Cardiac fibroblast (primary cell): ENCODE results near the gene FLNA.

Source experiments
- DNase-seq, 2 donors: peaks; one replicate each; pipeline versions ENCODE4 v3.0.0 to v3.0.0-alpha.2; 2010; ENCODE audit warnings: low read depth in 2 of 2
- H3K4me3 ChIP-seq, 2 donors: replicated peaks in 1 of 2; 1 replicate in 1 of 2; 2 replicates in 1 of 2; pipeline ENCODE4 v1.5.1; 2011; ENCODE audit warnings: low read depth in 2 of 2, low read length in 2 of 2, mild to moderate bottlenecking in 2 of 2, moderate library complexity in 1 of 2
- CTCF ChIP-seq: IDR thresholded peaks from one replicate; pipeline ENCODE4 v1.5.1; 2011; ENCODE audit warnings: low read depth, mild to moderate bottlenecking, low read length, inconsistent platforms

Gene FLNA

GRCh38 chrX:154310616-154311536 lies 63.6 kb downstream of the FLNA start:
- H3K4me3 ChIP-seq, result no peak overlapping the region
- no peak for DNase-seq
- no peak for TF ChIP-seq CTCF

- no peak overlapping the region for H3K4me3 ChIP-seq
- TF ChIP-seq CTCF, result no peak
- no peak for DNase-seq
Measured at GRCh38 chrX:154309041-154309775, 65.2 kb downstream of the FLNA start.

GRCh38 chrX:154308108-154308946 lies 66.1 kb downstream of the FLNA start:
- H3K4me3 ChIP-seq, result no peak overlapping the region
- peak; percentile 53 to 58 for DNase-seq
- peak; percentile 72 for TF ChIP-seq CTCF

- DNase-seq, result no peak
- H3K4me3 ChIP-seq, result no peak overlapping the region
- TF ChIP-seq CTCF, result no peak
Measured at GRCh38 chrX:154307202-154307601, 67.2 kb downstream of the FLNA start.

GRCh38 chrX:154305541-154306205 lies 68.8 kb downstream of the FLNA start:
- DNase-seq, result no peak
- H3K4me3 ChIP-seq, result no peak overlapping the region
- no peak for TF ChIP-seq CTCF

- H3K4me3 ChIP-seq, result no peak overlapping the region
- TF ChIP-seq CTCF, result no peak
- no peak for DNase-seq
Measured at GRCh38 chrX:154304846-154305245, 69.6 kb downstream of the FLNA start.
